Neural cell (in vitro differentiated cells): Measurements from ENCODE around the gene FAM118B.

Experiments
- CTCF ChIP-seq: fragments of 450-650 bp; IDR thresholded peaks from 2 replicates; pipeline ENCODE4 v1.5.1; 2014; ENCODE audit warnings: antibody characterized with exemption, mild to moderate bottlenecking, moderate library complexity; ENCODE audit not compliant: poor library complexity, severe bottlenecking
- EP300 ChIP-seq: fragments of 450-650 bp; conservative IDR thresholded peaks from 2 replicates; pipeline ENCODE4 v1.6.1; 2014; ENCODE audit warnings: antibody characterized with exemption, mild to moderate bottlenecking, moderate library complexity; ENCODE audit not compliant: poor library complexity, severe bottlenecking
- MXI1 ChIP-seq: fragments of 450-650 bp; conservative IDR thresholded peaks from 2 replicates; pipeline ENCODE4 v1.6.1; 2014; ENCODE audit warnings: antibody characterized with exemption, mild to moderate bottlenecking; ENCODE audit not compliant: poor library complexity, severe bottlenecking

GRCh38 chr11:126165311-126165720 is 46.3 kb upstream of the FAM118B start:
- TF ChIP-seq EP300 = no peak
- no peak for TF ChIP-seq CTCF
- no peak for TF ChIP-seq MXI1
